Left renal cortex interstitium (tissue), 4 donors: Measurements from ENCODE around the gene OSBPL5. TPM values are rescaled to one million over a fixed set of nuclear protein-coding genes. Genes with fewer than 3 reads are reported as not detected.
"Not testable (repeated sequence)": the region's sequence is repeated elsewhere in the genome, so short reads cannot be mapped to it uniquely, and the experiment has no call there.

ENCODE experiments used
- DNase-seq, 4 donors: peaks; one replicate each; pipeline ENCODE4 v3.0.0-alpha.2; 2013; ENCODE audit warnings: low read depth in 4 of 4, low spot score in 2 of 4, missing footprints in 1 of 4
- polyA plus RNA-seq, 4 donors: library from polyadenylated mRNA; unstranded; fragments of 120-200 nt; gene quantifications; one replicate each; pipeline ENCODE4 v1.2.1, GENCODE V29; 2013; ENCODE audit not compliant: insufficient read length in 4 of 4

Gene OSBPL5
- polyA plus RNA-seq, 4 donors = 15.5 to 30.1 (median 25.0) TPM

GRCh38 chr11:3066308-3066707, 98.8 kb downstream of the OSBPL5 start:
- not testable (repeated sequence) for DNase-seq

- not testable (repeated sequence) for DNase-seq
Observed at GRCh38 chr11:3064709-3065108, 100.4 kb downstream of the OSBPL5 start.

GRCh38 chr11:3063876-3064275, 101.2 kb downstream of the OSBPL5 start:
- DNase-seq = not testable (repeated sequence)

GRCh38 chr11:3063432-3063831, 101.7 kb downstream of the OSBPL5 start:
- not testable (repeated sequence) for DNase-seq

- no peak for DNase-seq
Observed at GRCh38 chr11:3060436-3061025, 104.6 kb downstream of the OSBPL5 start.

GRCh38 chr11:3058753-3059664, 106.1 kb downstream of the OSBPL5 start:
- no peak for DNase-seq

- DNase-seq = peak; percentile 48 to 86 (median 76)
Observed at GRCh38 chr11:3057069-3057963, 107.8 kb downstream of the OSBPL5 start, which contains the start of gene CARS1. CARS1 (minus strand) TSS chr11:3057423; CDS start chr11:3057367, 56 bp downstream.

GRCh38 chr11:3056296-3057068, 108.6 kb downstream of the OSBPL5 start:
- no peak for DNase-seq

- no peak for DNase-seq
Observed at GRCh38 chr11:3055891-3056290, 109.2 kb downstream of the OSBPL5 start.

GRCh38 chr11:3052567-3052966, 112.5 kb downstream of the OSBPL5 start:
- no peak for DNase-seq

GRCh38 chr11:3052109-3052479, 113.0 kb downstream of the OSBPL5 start:
- no peak for DNase-seq

- no peak for DNase-seq
Observed at GRCh38 chr11:3051196-3052108, 113.7 kb downstream of the OSBPL5 start.

- DNase-seq = no peak
Observed at GRCh38 chr11:3050386-3051195, 114.5 kb downstream of the OSBPL5 start.

GRCh38 chr11:3049430-3050243, 115.5 kb downstream of the OSBPL5 start:
- no peak for DNase-seq

GRCh38 chr11:3047637-3048036, 117.5 kb downstream of the OSBPL5 start:
- DNase-seq = no peak

GRCh38 chr11:3046641-3047040, 118.5 kb downstream of the OSBPL5 start:
- DNase-seq = no peak

GRCh38 chr11:3046190-3046589, 118.9 kb downstream of the OSBPL5 start:
- no peak for DNase-seq
